EH (cell line): ENCODE results near the gene SCN11A.
"Not testable (repeated sequence)": the region's sequence is repeated elsewhere in the genome, so short reads cannot be mapped to it uniquely, and the experiment has no call there.

Source experiments
- DNase-seq: peaks from one replicate; pipeline ENCODE4 v3.0.0-alpha.2; 2015; ENCODE audit warnings: low read depth

The SCN11A gene

DNA sequence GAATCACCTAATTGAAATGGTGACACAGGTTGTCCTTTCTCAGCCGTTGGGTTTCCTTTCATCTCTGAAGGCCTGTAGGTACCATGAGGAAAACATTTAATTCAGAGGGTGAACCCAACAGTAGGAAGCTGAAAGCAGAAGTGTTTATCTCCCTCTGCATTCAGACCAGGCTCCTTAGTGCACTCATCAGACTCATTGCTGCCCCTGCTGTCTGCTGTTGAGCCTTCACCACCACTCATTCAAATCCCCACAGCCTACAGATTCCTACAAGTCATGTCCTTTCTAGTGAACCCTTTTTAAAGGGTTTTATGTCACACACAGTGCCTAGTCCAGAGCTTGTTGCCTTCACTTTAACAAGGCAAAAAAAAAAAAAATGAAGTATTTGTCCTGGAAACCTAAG, 13.5 kb upstream of the SCN11A start:
- DNase-seq, result peak; percentile 56

- peak; percentile 79 for DNase-seq
Observed at GRCh38 chr3:39064646-39065045, 12.9 kb upstream of the SCN11A start.

DNA sequence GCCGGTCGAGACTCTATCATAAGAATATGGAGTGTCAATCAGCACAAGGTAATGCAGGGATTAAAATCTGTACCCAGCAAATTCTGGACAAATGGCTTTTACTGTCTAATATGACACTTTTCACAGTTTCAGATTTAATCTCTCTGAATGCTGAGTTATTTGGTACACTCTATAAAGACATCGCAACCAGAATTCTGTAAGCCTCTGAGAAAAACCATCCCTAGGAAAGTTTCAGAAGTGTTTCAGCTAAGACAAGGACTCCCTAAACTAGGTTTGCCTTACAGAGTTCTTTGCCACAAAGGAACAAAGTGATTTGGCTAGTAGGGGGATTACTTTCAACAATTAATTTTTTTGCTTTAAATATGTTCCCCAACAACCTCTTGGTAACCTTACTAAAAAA, 11.4 kb upstream of the SCN11A start:
- no peak for DNase-seq

DNA sequence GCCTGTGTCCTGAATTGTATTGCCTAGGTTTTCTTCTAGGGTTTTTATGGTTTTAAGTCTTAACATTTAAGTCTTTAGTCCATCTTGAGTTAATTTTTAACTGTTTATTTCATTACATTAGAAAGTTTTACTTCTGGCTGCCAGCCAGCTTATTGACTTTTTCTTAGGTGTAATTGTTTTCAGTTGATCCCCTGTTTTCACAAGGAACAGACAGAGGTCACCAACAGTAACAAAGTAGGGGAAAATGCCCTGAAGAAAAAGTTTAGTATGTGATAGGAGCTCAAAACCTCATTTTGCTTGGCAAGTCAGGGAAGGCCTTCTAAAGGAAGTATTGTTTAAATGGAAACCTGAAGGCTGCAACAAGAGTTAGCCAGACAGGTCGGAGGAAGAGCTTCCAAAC, 10.4 kb upstream of the SCN11A start:
- DNase-seq, result no peak

GRCh38 chr3:39061228-39061627, 9.5 kb upstream of the SCN11A start:
- DNase-seq, result not testable (repeated sequence)

DNA sequence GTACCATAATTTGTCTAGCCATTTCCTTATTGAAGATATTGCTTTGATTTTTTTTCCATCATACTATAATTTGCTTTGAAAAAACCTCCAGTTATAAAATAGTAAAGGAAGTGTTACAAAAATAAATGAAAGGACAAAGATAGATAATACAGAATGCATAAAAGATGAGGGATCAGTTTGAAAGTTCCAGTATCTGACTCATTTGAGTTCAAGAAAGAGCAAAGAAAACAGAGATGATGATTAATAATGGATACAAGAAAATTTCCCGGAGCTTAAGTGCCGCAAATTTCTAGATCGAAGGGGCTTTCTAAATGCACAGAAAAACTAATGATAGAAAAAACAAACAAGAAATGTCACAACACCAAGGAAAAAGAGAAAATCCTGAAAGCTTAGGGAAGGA, 4.4 kb upstream of the SCN11A start:
- peak; percentile 4 for DNase-seq

DNA sequence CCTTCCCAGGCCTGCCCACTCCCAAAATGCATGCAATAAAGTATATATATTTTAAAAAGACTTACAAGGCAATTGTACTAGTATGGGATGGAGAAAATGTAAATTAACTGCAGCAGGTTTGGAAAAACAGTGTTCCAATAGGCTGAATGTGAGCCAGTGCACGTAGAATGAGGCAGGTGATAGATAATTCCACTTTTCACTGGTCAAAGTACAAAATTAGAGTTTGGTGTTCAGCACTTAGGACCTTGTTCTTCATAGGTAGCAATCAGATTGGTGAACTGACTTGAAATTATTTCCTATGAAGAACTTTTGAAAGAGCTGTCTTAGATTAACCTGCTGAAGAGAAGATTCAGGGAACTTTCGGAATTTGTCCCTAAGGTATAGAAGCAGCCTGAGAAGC, 2.0 kb upstream of the SCN11A start:
- no peak for DNase-seq

DNA sequence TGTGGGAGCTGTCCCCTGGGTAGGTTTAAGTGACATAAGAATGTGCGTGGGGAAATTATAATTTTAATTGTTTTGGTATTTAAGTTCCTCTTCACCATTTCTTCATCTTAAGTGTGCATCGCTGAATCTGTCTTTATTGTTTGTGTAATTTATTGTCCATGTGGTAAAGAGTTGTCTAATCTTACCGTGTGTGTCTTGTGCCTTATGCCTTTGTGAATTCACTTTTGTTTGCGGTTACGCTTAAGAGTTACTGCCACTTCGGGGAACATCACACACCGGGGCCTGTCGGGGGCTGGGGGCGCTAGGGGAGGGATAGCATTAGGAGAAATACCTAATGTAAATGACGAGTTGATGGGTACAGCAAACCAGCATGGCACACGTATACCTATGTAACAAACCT, 839 bp upstream of the SCN11A start:
- no peak for DNase-seq

- no peak for DNase-seq
Observed at GRCh38 chr3:39050029-39050428, 1.7 kb downstream of the SCN11A start.

GRCh38 chr3:39038165-39038564, 13.6 kb downstream of the SCN11A start:
- peak; percentile 80 for DNase-seq

GRCh38 chr3:39029556-39029955, 22.2 kb downstream of the SCN11A start:
- no peak for DNase-seq

- peak; percentile 34 for DNase-seq
Observed at GRCh38 chr3:39028546-39028945, 23.2 kb downstream of the SCN11A start.

DNA sequence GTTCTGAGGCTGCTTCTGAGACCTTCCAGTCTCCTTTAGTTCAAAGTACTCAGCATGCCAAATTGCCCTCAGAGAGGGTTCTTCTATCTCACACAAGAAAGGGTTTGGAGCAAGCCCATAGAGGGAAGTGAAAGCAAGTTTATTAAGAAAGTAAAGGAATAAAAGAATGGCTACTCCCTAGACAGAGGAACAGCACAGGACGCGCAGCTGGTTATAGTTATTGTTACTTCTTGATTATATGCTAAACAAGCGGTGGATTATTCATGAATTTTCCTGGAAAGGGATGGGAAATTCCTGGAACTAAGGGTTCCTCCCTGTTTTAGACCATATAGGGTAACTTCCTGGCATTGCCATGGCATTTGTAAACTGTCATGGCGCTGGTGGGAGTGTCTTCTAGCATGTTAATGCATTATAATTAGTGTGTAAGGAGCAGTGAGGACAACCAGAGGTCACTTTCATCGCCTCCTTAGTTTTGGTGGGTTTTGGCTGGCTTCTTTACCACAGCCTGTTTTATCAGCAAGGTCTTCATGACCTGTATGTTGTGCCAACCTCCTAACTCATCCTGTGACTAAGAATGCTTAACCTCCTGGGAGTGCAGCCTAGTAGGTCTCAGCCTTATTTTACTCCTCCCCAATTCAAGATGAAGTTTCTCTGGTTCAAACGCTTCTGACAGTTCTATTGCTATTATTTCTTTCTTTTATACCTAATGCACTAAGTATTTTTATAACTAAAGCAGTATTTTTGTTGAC, 26.3 kb downstream of the SCN11A start:
- DNase-seq, result peak; percentile 15

DNA sequence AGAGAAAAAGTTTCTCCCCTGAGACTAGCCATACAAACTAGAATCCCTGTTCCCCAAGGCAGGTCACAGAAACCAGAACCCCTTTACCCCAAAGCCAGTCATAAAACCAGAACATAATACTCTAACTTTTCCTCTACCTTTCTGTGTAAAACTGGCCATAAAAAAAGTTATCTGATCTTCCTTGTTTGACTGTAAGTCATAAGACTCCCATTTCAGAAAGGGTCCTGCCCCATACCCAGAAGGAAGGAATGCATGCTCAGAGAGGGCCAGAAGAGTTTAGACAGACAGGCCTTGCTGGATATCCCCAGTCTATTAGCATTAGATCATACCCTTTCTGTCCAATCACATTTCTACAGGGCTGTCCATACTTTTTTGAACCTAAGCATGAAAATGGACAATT, 27.2 kb downstream of the SCN11A start:
- DNase-seq, result no peak

DNA sequence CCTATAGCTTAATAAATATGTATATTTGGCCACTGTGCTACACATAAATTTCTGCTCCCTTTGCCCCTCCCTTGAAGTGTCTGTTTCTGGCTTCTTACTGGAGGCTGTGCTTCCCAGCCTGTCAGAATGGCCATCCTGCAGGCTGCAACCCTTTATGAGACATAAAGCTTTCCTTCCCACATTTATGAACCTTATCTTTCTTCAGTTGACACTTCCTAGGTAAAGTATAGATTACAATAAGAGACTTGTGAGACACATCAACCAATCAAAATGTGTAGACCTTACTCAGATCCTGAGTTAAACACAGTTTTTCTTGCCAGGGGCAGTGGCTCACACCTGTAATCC, 29.5 kb downstream of the SCN11A start:
- no peak for DNase-seq

- DNase-seq, result no peak
Observed at GRCh38 chr3:39021465-39022285, 30.1 kb downstream of the SCN11A start.

DNA sequence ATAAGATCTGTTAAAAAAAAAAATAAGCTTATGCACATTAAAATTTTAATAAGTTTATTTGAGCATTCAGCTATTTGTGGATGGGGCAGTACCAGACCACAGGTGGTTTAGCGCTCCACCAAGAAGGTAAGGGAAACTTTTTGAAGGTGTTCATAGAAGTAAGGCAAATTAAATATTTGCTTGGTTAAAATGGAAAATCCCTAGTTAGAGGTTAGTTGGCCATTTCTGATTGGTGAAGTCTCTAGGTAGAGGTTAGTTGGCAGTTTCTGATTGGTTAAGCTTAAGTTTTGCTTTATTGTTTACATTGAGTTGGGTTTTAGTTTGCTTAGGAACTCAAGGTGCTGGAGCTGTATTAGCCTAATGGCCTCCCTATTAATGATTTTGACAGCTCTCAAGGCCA, 30.7 kb downstream of the SCN11A start:
- DNase-seq, result no peak

GRCh38 chr3:39019299-39019698, 32.4 kb downstream of the SCN11A start:
- DNase-seq, result no peak

GRCh38 chr3:39015418-39015817, 36.3 kb downstream of the SCN11A start:
- no peak for DNase-seq

DNA sequence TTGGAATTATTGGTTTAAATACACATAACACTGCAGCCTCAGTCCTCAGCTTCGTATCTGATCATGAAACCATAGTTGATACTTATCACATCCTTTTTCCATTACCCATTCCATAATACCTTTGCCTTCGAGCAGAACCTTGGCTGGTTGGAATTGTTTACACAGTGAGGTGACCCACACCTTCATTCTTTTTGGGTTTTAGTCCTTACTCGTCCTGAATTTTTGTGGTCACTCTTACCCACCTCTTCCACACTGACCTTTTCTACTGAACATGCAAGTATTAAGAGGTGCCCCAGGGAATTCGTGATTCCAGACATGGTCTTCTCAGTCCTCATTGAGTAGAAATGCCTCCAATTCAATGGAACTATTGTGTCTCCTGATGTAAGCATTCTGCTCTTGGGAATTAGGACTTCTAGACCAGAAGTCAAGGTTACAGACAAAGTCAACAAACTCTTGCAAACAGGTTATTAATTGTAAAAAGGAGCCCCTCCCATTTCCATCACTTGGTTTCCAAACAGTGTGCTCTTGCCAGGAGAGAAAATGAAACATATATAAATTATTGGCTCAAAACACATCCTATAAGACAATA, 37.7 kb downstream of the SCN11A start:
- no peak for DNase-seq

GRCh38 chr3:39013289-39013688, 38.5 kb downstream of the SCN11A start:
- DNase-seq, result no peak

DNA sequence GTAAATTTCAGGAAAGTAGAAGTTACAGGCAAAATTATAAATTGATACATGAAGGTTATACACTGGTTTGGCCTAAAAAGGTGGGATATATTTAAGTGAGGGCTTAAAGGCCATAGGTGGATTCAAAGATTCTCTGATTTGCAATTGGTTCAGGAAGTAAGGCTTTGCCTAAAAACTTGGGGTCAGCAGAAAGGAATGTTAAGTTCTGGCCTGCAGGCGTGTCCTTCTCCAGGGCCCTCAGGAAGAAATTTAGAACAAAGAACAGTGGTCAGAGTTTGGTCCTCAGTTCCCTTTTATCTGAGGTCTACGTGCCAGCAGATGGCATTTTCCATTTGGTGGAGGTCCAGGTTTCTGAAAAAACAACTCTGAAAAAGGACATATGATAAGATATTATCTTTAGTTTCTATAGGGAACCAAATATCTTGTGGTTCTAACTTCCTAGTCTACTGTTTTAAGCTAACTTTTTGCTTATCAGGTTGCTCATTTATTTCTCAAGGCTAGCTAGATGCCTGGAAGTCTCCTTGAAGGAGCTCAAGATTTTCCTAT, 40.5 kb downstream of the SCN11A start:
- no peak for DNase-seq

DNA sequence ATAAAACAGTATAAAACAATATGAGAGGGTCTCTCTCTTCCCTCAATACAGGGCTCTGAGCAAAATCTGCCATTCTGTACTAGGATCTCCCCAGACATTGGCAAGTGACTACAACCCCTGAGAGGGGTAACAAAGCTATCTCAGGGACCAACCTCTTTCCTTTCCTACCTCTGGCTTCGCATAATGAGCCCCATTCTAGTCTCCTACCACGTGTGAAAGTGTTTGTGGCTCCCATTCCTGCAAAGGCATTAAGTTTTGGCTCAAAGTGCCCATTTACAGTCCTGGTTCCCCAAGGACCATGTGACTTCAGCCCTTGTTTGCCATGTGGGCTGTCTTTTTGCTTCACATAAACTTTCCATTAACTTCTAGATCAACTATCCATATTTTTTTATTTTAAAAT, 46.4 kb downstream of the SCN11A start:
- DNase-seq, result no peak
